ENCODE measurements around the gene RABGAP1L. TPM values are rescaled to one million over a fixed set of nuclear protein-coding genes. Genes with fewer than 3 reads are reported as not detected.

RABGAP1L gene
- total RNA-seq, 6 donors from 2014 or later = 41.3 to 229 (median 85.3) TPM

DNA sequence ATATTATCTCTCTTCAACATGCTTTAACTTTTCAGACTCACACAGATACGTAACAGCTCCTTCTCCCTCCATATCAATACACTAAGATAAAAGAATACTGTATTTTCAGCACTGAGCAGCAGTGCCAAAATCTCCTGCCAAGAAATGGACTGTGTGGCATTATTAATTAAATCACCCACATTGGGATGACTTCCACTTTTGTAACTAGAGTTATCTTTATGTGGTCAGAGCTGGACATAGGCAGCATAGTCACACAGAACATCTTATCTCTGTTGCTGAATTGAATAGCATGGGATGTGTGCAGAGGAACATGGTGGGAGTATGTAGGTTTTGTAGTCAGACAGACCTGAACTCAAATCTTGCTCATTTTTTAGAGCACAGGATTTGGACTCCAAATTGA lies 799.1 kb downstream of the RABGAP1L start:
- Histone ChIP-seq H3K9me3 (no peaks in the 10 kb centered on the region), H3K4me3 (no peak overlapping the region), H3K4me1 (peaks cover 13 to 20% (median 15%) of the 10 kb centered on the region in 4 donors), H3K27ac (no peak overlapping the region), H3K27me3 (no peaks in the 10 kb centered on the region), H3K36me3 (peaks cover 0 to 6% (median 0%) of the 10 kb centered on the region in 4 donors)
- ATAC-seq (ENCODE audit: low FRiP score in 2 of 2) (no peak), DNase-seq (no peak)
- WGBS, 2 donors = 87 to 90% methylated on average over 1 of the region's 1 CpG
- TF ChIP-seq POLR2A (IDR thresholded peaks at IDR 0.05) (no peak), EP300 (IDR thresholded peaks at IDR 0.05) (no peak), POLR2AphosphoS5 (IDR thresholded peaks at IDR 0.05) (no peak)
- TF ChIP-seq, protein P1, sequence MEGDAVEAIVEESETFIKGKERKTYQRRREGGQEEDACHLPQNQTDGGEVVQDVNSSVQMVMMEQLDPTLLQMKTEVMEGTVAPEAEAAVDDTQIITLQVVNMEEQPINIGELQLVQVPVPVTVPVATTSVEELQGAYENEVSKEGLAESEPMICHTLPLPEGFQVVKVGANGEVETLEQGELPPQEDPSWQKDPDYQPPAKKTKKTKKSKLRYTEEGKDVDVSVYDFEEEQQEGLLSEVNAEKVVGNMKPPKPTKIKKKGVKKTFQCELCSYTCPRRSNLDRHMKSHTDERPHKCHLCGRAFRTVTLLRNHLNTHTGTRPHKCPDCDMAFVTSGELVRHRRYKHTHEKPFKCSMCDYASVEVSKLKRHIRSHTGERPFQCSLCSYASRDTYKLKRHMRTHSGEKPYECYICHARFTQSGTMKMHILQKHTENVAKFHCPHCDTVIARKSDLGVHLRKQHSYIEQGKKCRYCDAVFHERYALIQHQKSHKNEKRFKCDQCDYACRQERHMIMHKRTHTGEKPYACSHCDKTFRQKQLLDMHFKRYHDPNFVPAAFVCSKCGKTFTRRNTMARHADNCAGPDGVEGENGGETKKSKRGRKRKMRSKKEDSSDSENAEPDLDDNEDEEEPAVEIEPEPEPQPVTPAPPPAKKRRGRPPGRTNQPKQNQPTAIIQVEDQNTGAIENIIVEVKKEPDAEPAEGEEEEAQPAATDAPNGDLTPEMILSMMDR (IDR thresholded peaks at IDR 0.05) = no peak

DNA sequence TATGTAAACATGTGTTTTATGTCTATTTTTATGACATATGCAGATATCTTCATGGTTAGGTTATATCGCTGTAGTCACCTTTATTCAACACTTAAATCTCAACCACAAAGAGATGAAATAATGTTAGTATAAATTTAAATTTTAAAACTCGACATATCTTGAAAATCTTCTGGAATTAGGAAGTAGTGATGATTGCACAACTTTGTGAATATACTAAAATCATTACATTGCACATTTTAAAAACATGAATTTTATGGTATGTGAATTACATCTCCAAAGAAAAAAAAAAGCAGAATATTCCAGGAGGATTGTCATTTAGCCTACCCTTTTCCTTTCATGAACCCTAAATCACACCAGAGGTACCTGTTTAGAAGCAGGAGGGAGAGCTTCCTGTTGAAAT lies 801.0 kb downstream of the RABGAP1L start:
- TF ChIP-seq, protein P1 (IDR thresholded peaks at IDR 0.05) = no peak
- TF ChIP-seq POLR2AphosphoS5 (IDR thresholded peaks at IDR 0.05) (no peak), POLR2A (IDR thresholded peaks at IDR 0.05) (no peak), EP300 (IDR thresholded peaks at IDR 0.05) (no peak)
- H3K9me3 ChIP-seq = no peaks in the 10 kb centered on the region
- no peak for ATAC-seq (ENCODE audit: low FRiP score in 2 of 2)
- H3K27me3 ChIP-seq = no peaks in the 10 kb centered on the region
- peaks cover 20 to 26% (median 21%) of the 10 kb centered on the region in 4 donors for H3K4me1 ChIP-seq
- 75 to 78% methylated on average over 2 of the region's 2 CpGs for WGBS, 2 donors
- DNase-seq = no peak
- H3K27ac ChIP-seq = no peak overlapping the region
- H3K4me3 ChIP-seq = no peak overlapping the region
- peaks cover 0 to 6% (median 0%) of the 10 kb centered on the region in 4 donors for H3K36me3 ChIP-seq

DNA sequence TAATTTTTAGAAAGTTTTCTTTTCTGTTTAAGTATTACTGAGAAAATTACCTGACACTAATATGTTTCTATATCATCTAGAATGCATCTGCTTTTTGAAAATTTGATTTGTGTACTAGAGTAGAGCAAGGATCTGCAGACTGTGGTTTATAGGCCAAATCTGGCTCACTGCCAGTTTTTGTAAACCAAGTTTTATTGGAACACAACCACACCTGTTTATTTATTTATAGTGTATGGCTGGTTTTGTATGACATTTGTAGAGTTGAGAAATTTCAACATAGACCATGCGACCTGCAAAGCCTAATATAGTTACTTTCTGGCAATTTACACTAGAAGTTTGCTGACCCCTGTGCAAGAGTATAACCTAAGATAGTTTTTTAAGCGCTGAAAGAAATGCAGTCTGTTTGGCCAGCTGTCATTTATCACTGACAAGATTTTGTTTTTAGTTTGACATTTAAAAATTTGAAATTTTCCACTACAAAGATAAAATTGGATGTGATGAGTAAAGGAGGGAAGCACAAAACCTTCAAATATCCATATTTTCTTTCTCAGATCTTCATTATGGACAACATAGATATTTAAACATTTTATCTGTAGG lies 804.3 kb downstream of the RABGAP1L start:
- Histone ChIP-seq H3K4me3 (no peak overlapping the region), H3K4me1 (peaks cover 51 to 54% (median 53%) of the 10 kb centered on the region in 4 donors), H3K9me3 (no peaks in the 10 kb centered on the region), H3K27me3 (no peaks in the 10 kb centered on the region), H3K36me3 (peaks cover 0 to under 1% (median 0%) of the 10 kb centered on the region in 4 donors), H3K27ac (peak overlapping the region in 3 of 4 donors; percentile 79 to 84 (median 80))
- 57 to 66% methylated on average over 2 of the region's 2 CpGs for WGBS, 2 donors
- TF ChIP-seq EP300 (IDR thresholded peaks at IDR 0.05) = no peak
- TF ChIP-seq POLR2AphosphoS5 (IDR thresholded peaks at IDR 0.05) = no peak
- TF ChIP-seq, protein P1 (IDR thresholded peaks at IDR 0.05) = no peak
- TF ChIP-seq POLR2A (IDR thresholded peaks at IDR 0.05) = no peak
- DNase-seq (no peak), ATAC-seq (ENCODE audit: low FRiP score in 2 of 2) (no peak)

GRCh38 chr1:174964261-174964971 lies 805.1 kb downstream of the RABGAP1L start:
- H3K36me3 ChIP-seq = peaks cover 0 to 5% (median 0%) of the 10 kb centered on the region in 4 donors
- peaks cover 54 to 62% (median 58%) of the 10 kb centered on the region in 4 donors for H3K4me1 ChIP-seq
- TF ChIP-seq POLR2A (IDR thresholded peaks at IDR 0.05) = peak in 1 of 4 donors; percentile 37
- TF ChIP-seq, protein P1 (IDR thresholded peaks at IDR 0.05) = no peak
- 35 to 40% methylated on average over 6 of the region's 6 CpGs for WGBS, 2 donors
- peak overlapping the region in 2 of 4 donors; percentile 22 to 25 for H3K4me3 ChIP-seq
- H3K9me3 ChIP-seq = no peaks in the 10 kb centered on the region
- DNase-seq = peak in 1 of 2 donors; percentile 31
- peak; percentile 81 to 86 for ATAC-seq (ENCODE audit: low FRiP score in 2 of 2)
- H3K27ac ChIP-seq = peak overlapping the region; percentile 69 to 84 (median 80)
- no peaks in the 10 kb centered on the region for H3K27me3 ChIP-seq
